Right forelimb (tissue), 1 donor: ENCODE results near the gene DENND4C.
"Not testable (repeated sequence)": the region's sequence is repeated elsewhere in the genome, so short reads cannot be mapped to it uniquely, and the experiment has no call there.

Experiments
- DNase-seq: peaks from one replicate; pipeline ENCODE4 v3.0.0-alpha.2; 2018

DENND4C gene

DNA sequence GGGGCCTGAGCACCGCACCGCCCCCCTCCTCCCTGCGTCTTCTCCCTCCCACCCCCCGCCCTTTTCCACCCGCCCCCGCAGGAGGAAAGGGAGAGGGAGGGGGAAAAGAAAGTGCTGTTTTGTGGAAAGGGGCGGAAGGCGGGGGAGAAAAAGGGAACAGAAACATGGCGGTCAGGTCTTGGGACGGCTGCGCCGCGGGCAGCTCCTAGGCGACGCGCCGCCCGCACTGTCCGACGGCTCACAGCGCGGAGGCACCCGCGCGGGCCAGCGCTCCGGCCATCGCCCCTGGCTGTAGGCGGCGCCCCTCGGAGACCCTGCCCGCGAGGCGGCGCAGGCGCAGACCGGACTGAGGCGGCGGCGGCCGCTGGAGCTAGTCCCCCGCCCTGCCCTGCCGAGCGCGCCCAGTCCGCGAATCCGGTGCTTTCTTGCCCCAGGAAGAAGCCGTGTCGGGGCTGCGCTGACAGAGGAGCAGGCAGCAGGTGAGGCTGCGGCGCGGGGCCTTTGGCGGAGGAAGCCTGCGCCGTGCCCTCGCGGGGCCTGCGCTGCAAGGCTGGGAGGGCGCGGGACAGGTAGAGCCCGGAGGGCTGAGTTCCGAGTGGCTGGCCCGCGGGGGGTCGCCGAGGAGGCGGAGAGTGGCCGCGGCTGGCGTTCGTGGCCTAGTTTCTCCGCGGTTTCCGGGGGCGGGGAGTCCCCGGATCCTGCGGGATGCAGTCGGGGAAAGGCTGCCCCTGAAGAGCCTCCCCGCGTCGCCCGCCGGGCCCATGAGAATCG, at the start of gene DENND4C:
Gene DENND4C (plus strand): TSS at position 339 of the 771 bp plus-strand sequence. CDS start 45,482 bp downstream, outside the sequence.
- DNase-seq, result peak; percentile 91

DNA sequence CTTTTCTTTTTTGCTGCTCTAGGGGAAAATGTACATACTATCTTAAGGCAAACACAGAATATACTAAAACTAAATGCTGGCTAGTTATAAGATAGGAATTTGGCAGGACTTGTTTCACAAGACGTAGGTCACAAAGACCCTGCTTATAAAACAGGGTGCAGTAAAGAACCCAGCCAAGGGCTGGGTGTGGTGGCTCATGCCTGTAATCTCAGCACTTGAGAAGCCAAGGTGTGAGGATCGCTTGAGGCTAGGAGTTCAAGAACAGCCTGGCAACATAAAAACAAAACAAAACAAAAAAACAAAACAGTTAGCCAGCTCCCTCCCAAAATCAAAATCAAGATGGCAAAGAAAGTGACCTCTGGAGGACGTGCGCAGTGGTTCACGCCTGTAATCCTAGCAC, 49.5 kb upstream of the DENND4C start:
- no peak for DNase-seq

- DNase-seq, result no peak
Observed at GRCh38 chr9:19181561-19181960, 48.9 kb upstream of the DENND4C start.

- DNase-seq, result peak; percentile 75
Observed at GRCh38 chr9:19184144-19184917, 46.2 kb upstream of the DENND4C start.

DNA sequence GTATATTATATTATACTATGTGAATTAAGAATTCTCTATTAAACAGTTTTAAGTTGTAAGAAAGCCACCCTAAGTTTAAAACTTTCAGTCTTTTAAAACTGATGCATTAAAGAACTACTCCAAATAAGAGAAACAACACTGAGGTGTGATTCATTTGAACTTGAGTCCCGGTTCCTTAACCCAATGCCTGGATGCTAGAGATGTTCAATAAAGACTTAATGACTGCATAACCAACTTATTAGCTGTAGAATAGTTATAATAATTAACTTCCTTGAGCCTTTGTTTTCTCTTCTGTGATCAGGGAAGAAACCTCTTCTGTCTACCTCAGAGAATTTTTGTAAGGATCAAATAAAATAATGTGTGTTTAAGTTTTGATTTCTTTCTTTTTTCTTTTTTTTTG, 45.3 kb upstream of the DENND4C start:
- DNase-seq, result no peak

GRCh38 chr9:19186232-19186631, 44.3 kb upstream of the DENND4C start:
- DNase-seq, result no peak

DNA sequence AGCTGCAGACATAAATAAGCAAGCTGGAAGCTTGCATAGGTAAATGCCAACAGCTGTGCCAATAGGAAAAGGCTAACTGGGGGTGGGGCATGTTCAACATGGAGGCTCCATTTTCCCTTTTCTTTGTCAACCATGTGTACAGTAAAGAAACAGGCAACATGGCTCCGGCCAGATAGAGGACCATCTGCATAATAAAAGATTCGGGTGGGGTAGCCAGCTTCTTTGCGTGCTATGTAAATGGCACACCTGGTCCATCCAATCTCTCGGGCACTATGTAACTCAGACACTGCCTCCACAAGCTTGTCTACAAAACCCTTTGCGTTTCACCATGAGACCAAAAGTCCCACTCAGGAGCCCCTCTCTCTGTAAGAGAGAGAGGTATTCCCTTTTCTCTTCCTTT, 41.7 kb upstream of the DENND4C start:
- no peak for DNase-seq

GRCh38 chr9:19192202-19193028, 38.1 kb upstream of the DENND4C start:
- no peak for DNase-seq

DNA sequence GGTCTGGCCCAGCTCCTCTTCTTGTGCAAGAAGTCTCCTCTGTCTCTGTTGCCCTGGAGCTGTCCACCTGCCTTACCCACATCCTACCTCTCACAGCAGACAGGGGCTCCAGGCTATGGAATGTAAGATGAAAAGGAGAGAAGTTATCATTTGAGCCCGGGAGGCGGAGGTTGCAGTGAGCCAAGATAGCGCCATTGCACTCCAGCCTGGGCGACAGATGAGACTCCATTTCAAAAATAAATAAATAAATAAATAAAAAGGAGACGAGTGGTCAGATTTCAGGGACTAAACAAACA, 37.5 kb upstream of the DENND4C start:
- no peak for DNase-seq

GRCh38 chr9:19193358-19193973, 37.0 kb upstream of the DENND4C start:
- not testable (repeated sequence) for DNase-seq

GRCh38 chr9:19198406-19198805, 32.1 kb upstream of the DENND4C start:
- no peak for DNase-seq

- no peak for DNase-seq
Observed at GRCh38 chr9:19199012-19199411, 31.5 kb upstream of the DENND4C start.

- DNase-seq, result no peak
Observed at GRCh38 chr9:19200229-19200628, 30.3 kb upstream of the DENND4C start.

DNA sequence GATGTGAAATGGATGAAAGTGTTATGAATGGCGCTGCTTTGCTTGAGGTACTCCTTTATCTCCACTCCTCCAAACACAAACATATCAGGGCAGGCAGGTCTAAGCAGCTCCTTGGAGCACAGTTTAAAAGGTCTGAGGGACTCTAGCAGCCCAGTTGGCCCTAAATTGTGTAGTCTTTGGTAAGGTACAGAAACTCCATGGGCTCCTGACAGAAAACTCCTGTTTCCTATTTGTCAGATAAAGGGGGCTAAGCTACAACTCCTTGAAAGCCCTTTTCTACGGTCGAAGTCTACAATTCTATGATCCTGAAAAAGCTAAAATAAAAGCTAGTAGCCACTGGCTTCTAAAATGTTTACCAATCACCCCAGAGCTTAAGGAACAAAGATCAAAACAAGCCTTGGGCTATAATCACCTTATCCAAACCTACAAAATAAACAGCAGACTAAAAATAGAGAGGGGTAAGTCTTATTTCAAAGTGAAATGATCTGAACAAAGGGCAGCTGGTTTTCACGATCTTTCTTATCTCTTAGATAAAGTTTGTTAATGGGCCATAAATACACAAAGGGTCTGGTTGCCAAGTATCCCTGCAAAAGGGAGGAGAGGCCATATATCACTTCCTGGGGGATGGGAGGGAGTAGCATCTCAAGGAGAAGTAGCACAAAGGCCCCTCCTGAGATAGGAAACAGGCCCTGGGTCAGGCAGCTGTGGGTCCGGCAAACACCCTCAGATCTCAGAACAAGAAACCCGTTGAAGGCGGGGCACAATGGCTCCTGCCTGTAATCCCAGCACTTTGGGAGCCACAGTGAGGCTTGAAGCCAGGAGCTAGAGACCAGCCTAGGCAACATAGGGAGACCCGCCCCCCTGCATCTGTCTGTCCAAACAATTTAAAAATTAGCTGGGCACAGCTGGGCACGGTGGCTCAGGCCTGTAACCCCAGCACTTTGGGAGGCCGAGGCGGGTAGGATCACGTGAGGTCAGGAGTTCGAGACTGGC, 28.3 kb upstream of the DENND4C start:
- no peak for DNase-seq

DNA sequence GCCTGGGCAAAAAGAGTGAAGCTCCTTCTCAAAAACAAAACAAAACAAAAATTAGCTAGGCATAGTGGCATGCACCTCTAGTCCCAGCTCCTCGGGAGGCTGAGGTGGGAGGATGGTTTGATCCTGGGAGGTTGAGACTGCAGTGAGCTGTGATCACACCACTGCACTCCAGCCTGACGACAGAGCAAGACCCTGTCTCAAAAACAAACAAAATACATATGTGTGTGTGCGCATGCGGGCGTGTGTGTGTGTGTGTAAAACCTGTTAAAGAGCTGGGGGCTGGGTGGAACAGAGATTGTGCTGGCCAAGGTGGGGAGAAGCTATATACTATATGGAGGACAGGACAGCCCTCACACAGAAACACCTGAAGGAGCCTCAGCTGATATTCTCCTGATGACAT, 27.4 kb upstream of the DENND4C start:
- DNase-seq, result no peak

DNA sequence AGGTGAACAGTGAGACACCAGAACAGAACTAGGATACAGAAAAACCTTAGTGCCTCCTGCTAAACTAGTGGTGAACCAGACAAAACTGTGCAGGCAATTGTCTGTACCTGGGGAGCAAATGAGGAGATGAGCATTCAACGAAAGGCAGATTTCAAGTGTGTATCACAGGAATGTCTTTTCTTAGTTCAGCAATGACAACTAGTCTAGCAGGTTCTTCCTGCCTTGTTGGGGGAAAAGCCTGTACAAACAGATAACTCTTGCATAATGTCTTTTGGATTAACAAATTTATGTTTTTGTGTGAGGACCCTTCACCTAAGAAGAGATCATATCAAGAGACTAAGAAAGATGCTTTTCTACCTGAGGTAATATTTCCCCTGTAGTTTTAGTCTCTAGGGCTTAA, 21.8 kb upstream of the DENND4C start:
- no peak for DNase-seq

GRCh38 chr9:19209188-19209587, 21.3 kb upstream of the DENND4C start:
- no peak for DNase-seq

DNA sequence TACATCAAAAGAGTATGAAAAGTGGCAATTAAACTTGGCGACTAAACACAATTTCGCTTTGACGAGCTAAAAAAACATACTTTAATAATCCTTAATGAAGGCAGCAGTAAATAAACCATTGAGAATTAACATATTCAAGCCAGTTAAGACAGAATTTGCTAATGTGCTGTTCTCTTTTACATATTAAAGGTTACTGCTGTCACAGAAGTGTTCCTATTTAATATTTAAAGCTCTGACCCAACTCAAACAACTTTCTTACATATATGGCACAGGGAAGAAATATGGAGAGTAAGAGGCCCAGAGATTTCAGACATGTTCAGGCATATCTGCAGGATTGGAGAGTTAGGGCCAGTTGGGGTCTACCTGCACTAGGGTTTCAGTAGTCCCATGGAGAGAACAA, 16.7 kb upstream of the DENND4C start:
- no peak for DNase-seq

DNA sequence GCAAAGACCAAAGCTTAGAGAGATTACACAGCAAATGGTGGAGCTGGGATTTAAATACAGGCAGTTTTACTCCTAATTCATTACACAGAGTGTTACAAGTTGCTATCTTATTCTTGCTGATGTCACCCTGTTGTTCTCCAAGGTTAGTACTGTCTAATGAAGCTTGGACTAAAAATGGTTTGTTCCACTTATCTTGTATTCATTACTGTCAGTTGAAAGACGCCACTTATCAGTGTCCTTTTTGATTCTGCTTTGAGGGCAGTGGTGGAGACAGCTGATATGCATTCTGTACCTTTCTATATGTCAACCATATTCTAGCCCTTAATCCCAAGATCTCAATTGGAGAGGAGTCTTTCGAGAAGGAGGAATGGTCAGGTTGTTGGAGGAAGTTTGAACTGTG, 14.0 kb upstream of the DENND4C start:
- DNase-seq, result no peak

- no peak for DNase-seq
Observed at GRCh38 chr9:19221326-19221725, 9.2 kb upstream of the DENND4C start.

GRCh38 chr9:19223724-19224123, 6.8 kb upstream of the DENND4C start:
- no peak for DNase-seq

DNA sequence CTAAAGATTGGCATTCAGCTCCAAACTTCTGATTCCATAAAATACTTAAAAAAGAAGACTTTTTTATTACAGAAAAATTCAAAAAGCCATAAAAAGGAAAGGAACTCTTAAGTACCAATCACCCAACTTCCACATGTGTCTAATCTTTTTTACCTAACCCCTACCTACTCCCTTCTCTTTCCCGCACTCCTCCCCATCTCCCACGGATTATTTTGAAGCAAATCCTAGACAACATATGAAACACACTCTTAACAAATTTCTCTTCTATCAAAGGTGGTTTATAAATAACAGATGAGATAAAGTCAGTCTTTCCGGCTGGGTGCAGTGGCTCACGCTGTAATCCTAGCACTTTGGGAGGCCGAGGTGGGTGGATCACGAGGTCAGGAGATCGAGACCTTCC, 5.9 kb upstream of the DENND4C start:
- DNase-seq, result no peak
